IPS-18a (cell line): ENCODE results near the gene RC3H1.

Source experiments
- H3K27ac ChIP-seq: one replicate; pipeline ENCODE4 v1.5.1; 2013; ENCODE audit warnings: low read length
- H3K27me3 ChIP-seq: one replicate; pipeline ENCODE4 v1.6.1; 2013; ENCODE audit warnings: mild to moderate bottlenecking, low read length; ENCODE audit not compliant: control insufficient read depth, insufficient read depth
- H3K36me3 ChIP-seq: one replicate; pipeline ENCODE4 v1.6.1; 2013; ENCODE audit warnings: low read depth, low read length; ENCODE audit not compliant: control insufficient read depth
- H3K4me1 ChIP-seq: one replicate; pipeline ENCODE4 v1.6.1; 2013; ENCODE audit warnings: low read depth, low read length; ENCODE audit not compliant: control insufficient read depth
- H3K4me3 ChIP-seq: one replicate; pipeline ENCODE4 v1.5.1; 2013; ENCODE audit warnings: low read length
- H3K9ac ChIP-seq: one replicate; pipeline ENCODE4 v1.6.1; 2013; ENCODE audit warnings: mild to moderate bottlenecking, low read length, moderate library complexity
- H3K9me3 ChIP-seq: one replicate; pipeline ENCODE4 v1.6.1; 2013; ENCODE audit warnings: low read depth, low read length; ENCODE audit not compliant: control insufficient read depth

The RC3H1 gene

DNA sequence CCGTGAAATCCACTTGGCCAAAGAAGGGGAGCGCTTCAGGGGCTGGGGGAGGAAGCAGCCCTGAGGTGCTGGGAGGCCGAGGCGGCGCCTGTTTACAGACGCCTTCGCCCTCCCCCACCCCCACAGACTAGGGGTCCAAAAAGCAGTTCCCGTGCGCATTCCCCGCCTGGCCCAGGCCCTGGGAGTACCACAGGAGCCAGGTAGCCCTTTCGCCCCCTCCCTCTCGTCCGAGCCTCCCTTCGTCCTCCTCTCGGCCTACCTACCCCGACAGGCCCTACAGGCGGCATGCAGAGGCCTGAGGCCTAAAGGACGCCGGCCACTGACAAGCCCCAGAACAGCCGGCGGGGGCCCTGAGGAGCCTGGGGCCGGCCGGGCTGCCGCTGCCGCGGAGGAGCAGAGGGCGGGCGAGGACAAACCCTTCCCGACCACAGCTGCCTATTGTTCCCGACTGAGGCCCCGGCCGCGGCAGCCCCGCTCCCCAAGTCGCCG, 522 bp downstream of the RC3H1 start:
- Histone ChIP-seq H3K9ac (peak overlapping the region; percentile 92), H3K4me1 (peaks cover 23% of the 10 kb centered on the region), H3K9me3 (no peaks in the 10 kb centered on the region), H3K27ac (peak overlapping the region; percentile 27), H3K27me3 (peaks cover 7% of the 10 kb centered on the region), H3K4me3 (peak overlapping the region; percentile 90), H3K36me3 (no peaks in the 10 kb centered on the region)

DNA sequence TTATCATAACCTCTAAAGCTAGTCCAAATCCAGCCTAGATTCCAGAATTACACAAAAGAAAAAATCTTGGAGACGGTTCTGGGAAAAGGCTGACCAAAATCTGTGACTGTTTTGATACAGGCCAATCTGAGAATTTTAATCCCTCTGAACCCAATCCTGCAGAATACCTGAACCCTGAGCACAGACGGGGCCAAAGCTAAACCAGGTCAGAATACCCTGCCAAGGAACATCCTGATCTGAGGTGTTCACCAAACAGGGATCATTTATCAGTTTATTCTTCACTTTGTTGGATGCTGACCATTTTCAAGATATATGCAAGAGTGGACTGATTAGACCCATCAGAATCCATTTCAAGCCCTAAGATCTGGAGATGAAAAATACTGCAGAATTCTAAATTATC, 3.6 kb downstream of the RC3H1 start:
- Histone ChIP-seq H3K9ac (no peak overlapping the region), H3K27me3 (peaks cover 7% of the 10 kb centered on the region), H3K36me3 (no peaks in the 10 kb centered on the region), H3K4me3 (no peak overlapping the region), H3K9me3 (no peaks in the 10 kb centered on the region), H3K27ac (no peak overlapping the region), H3K4me1 (peaks cover 22% of the 10 kb centered on the region)

DNA sequence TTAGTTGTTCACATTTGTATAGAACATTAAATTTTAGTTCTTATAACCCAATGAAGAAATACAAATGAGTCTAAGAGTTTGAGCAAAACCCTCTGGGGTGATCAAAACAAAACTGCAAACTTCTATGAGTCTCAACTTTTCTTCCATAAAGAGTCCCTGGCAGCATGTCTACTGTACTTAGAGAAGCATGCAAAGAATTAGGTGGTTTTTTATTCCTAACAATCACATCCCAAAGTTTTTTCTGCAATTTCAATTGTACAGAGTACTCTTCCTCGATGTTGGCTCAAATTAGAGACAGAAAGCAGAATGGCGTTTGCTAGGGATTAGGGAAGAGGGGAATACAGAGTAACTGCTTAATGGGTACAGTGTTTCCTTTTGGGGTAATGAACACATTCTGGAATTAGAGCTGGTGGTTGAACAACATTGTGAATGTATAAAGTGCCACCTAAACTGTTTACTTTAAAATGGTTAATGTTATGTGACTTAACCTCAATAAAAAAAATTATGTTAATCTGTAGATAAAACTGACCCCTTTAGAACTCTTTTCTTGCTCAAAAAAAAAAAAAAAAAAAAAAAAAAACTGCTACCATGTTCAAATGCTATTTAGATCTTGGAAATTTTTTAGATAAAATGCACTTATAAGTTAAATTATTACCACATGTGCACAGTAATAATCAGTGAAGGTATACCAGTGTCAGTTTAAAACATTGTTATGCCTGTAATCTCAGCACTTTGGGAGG, 4.8 kb downstream of the RC3H1 start:
- peaks cover 13% of the 10 kb centered on the region for H3K4me1 ChIP-seq

DNA sequence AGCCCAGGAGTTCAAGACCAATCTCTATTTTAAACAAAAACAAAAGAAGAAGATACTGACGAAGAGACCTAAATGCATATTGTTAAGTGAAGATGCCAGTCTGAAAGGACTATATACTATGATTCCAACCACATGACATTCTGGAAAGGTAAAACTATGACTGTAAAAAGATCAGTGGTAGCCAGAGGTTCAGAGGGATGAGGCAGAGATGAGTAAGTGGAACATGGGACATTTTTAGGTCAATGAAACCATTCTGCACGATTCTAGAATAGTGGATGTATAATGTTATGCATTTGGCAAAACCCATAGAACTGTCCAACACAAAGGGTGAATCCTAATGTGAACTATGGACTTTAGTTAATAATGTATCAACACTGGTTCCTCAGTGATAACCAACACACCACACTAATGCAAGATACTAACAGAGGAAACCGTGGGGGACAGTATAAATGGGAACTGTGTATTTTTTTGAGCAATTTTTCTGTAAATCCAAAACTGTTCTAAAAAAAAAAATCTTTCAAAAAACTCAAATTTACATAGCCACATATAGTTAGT, 8.2 kb downstream of the RC3H1 start:
- Histone ChIP-seq H3K9me3 (no peaks in the 10 kb centered on the region), H3K4me1 (no peaks in the 10 kb centered on the region), H3K27me3 (no peaks in the 10 kb centered on the region), H3K9ac (no peak overlapping the region), H3K36me3 (no peaks in the 10 kb centered on the region), H3K4me3 (no peak overlapping the region), H3K27ac (no peak overlapping the region)

More for the DNA sequence above, 4.8 kb downstream of the RC3H1 start:
- no peaks in the 10 kb centered on the region for H3K9me3 ChIP-seq
- H3K27me3 ChIP-seq: no peaks in the 10 kb centered on the region
- no peak overlapping the region for H3K9ac ChIP-seq
- H3K27ac ChIP-seq: no peak overlapping the region
- H3K4me3 ChIP-seq: no peak overlapping the region
- H3K36me3 ChIP-seq: no peaks in the 10 kb centered on the region

DNA sequence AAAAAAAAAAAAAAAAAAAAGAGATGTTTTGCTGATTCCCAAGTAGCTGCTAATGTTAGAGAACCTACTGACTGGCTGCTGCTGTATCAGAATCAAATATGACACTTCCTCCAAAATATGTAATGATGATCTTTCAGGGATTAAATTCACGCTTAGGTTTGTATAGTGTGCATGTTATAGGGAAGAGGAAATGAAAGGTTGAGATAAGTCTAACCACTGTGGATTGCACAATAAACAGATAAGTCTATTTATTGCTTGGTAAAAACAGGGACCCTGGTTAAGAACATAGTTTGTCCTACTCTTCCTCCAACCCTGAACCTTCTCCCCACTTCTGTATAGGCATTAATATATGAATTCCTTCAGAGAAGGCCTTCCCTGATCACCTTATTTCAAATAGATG, 13.2 kb downstream of the RC3H1 start:
- H3K4me3 ChIP-seq: no peak overlapping the region
- H3K4me1 ChIP-seq: no peaks in the 10 kb centered on the region
- no peak overlapping the region for H3K27ac ChIP-seq
- H3K27me3 ChIP-seq: no peaks in the 10 kb centered on the region
- no peak overlapping the region for H3K9ac ChIP-seq
- no peaks in the 10 kb centered on the region for H3K36me3 ChIP-seq
- no peaks in the 10 kb centered on the region for H3K9me3 ChIP-seq

DNA sequence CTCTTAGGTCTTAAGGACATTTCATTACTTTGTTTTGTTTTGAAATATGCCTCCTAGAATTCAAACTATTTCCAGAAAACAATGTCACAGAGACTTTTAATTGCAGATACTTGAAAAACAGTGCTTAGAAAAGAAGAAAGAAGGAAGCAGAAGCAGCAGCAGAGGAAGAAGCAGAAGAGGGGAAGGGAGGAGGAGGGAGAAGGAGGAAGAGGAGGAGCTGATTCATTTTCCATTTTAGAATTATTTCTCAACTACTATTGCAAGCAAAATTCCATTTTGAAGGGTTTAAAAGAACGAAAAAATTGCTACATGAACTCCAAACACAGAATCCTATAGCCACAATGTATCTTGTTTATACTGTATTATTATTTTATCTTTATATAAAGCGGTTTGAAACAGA, 13.9 kb downstream of the RC3H1 start:
- no peaks in the 10 kb centered on the region for H3K27me3 ChIP-seq
- H3K4me1 ChIP-seq: no peaks in the 10 kb centered on the region
- no peak overlapping the region for H3K4me3 ChIP-seq
- no peaks in the 10 kb centered on the region for H3K36me3 ChIP-seq
- H3K9ac ChIP-seq: no peak overlapping the region
- no peaks in the 10 kb centered on the region for H3K9me3 ChIP-seq
- H3K27ac ChIP-seq: no peak overlapping the region

DNA sequence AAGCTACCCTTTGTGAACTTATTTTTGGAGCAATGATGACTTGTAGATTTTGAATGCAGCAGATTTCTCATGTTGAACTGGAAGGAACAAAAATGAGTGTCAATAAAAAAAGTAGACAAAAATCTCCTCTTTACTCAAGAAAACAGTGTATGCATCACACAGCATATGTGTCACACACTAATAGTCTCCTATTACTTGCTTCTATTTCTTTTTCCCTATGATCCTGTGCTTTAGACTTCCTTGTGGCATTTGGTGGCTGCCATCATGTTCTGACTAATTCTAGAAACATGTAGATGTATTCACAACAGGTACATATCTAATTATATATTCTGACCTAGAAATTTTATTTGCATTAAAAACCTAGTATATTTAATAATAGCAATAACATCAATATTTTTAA, 14.3 kb downstream of the RC3H1 start:
- no peak overlapping the region for H3K4me3 ChIP-seq
- H3K36me3 ChIP-seq: no peaks in the 10 kb centered on the region
- no peak overlapping the region for H3K27ac ChIP-seq
- no peaks in the 10 kb centered on the region for H3K9me3 ChIP-seq
- H3K4me1 ChIP-seq: no peaks in the 10 kb centered on the region
- H3K9ac ChIP-seq: no peak overlapping the region
- no peaks in the 10 kb centered on the region for H3K27me3 ChIP-seq

DNA sequence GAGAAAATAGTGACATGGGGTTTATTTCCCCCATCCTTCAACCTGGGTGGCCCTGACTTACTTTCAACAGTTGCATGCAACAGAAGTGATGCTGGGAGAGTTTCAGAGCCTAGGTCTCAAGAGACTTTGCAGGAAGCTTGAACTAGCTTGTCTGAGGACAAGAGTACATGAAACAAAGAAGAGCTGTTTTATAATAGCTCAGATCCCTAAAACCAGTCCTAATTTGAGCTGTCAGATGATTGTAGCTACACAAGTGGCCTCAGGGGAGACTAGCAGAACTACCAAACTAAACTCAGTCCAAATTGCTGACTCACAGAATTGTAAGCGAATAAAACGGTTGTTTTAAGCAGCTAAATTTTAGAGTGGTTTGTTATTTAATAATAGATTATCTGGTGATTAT, 17.1 kb downstream of the RC3H1 start:
- Histone ChIP-seq H3K9ac (no peak overlapping the region), H3K27me3 (no peaks in the 10 kb centered on the region), H3K9me3 (no peaks in the 10 kb centered on the region), H3K36me3 (no peaks in the 10 kb centered on the region), H3K27ac (no peak overlapping the region), H3K4me1 (no peaks in the 10 kb centered on the region), H3K4me3 (no peak overlapping the region)

DNA sequence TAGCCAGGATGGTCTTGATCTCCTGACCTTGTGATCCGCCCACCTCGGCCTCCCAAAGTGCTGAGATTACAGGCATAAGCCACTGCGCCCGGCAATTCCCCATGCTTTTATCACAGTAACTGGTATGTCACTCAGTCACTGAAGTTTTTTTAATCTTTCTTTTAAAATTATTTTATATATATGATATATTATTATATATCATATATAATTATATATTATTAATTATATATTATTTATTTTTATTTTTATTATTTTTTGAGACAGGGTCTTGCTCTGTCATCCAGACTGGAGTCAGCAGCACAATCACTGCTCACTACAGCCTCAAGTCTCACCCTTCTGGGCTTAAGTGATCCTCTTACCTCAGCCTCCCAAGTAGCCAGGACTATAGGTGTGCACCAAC, 18.3 kb downstream of the RC3H1 start:
- Histone ChIP-seq H3K9me3 (no peaks in the 10 kb centered on the region), H3K27ac (no peak overlapping the region)

DNA sequence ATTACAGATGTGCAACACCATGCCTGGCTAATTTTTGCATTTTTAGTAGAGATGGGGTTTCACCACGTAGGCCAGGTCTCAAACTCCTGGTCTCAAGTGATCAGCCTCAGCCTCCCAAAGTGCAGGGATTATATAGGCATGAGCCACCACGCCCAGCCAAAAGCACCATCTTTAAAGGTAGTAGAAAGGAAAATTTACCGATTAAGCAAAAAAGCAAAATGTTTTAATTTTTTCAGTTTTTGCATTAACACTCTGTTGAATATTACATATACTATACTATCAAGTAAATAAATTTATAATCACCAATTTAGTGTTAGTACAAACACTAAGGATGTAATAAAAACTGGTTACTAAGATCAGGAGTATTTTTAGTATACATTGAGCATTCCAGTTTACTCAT, 20.6 kb downstream of the RC3H1 start:
- no peaks in the 10 kb centered on the region for H3K4me1 ChIP-seq
- no peaks in the 10 kb centered on the region for H3K9me3 ChIP-seq
- H3K9ac ChIP-seq: no peak overlapping the region
- H3K27me3 ChIP-seq: no peaks in the 10 kb centered on the region
- H3K36me3 ChIP-seq: no peaks in the 10 kb centered on the region
- no peak overlapping the region for H3K4me3 ChIP-seq
- H3K27ac ChIP-seq: no peak overlapping the region

More for the DNA sequence above, 18.3 kb downstream of the RC3H1 start:
- Histone ChIP-seq H3K27me3 (no peaks in the 10 kb centered on the region), H3K36me3 (no peaks in the 10 kb centered on the region), H3K9ac (no peak overlapping the region), H3K4me3 (no peak overlapping the region), H3K4me1 (no peaks in the 10 kb centered on the region)

DNA sequence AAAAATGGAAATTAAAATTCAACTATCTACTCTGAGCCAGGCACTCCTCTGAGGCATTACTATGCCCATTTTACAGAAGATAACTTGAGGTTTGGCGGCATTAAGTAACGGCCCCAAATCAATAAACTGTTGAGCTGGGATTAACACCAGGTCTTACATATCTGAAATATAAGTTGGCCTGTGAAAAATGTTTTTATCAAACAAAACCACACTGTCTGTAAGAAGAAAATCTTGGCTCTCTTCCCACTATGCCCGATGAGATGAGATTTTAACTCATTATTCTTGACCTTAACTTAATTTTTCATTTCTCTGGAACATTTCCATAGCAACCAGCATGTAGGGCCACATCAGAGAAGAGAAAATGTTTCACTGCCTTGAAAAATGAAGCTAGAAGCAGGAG, 21.8 kb downstream of the RC3H1 start:
- H3K9ac ChIP-seq: no peak overlapping the region
- H3K27ac ChIP-seq: no peak overlapping the region
- no peak overlapping the region for H3K4me3 ChIP-seq
- no peaks in the 10 kb centered on the region for H3K4me1 ChIP-seq
- H3K27me3 ChIP-seq: no peaks in the 10 kb centered on the region
- H3K36me3 ChIP-seq: no peaks in the 10 kb centered on the region
- no peaks in the 10 kb centered on the region for H3K9me3 ChIP-seq

DNA sequence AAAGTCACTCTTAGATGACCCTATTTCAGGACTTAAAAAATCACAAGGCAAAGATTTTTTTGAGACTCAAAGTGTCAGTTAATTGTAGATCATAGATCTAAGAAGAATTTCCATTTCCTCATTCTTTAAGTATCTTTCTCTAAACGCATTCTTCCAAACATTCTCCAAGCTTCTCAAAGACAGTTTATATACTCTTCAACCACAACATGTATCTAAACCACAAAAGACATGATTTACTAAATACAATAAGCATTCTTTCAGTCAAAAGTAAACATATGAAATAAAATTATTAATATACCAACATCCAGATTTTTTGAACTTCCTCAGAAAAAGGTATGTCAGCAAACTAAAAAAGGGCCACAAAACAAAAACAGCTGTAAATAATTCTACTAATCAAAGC, 24.4 kb downstream of the RC3H1 start:
- Histone ChIP-seq H3K36me3 (peaks cover under 1% of the 10 kb centered on the region), H3K27ac (no peak overlapping the region)

More for the DNA sequence above, 24.4 kb downstream of the RC3H1 start:
- Histone ChIP-seq H3K9me3 (no peaks in the 10 kb centered on the region), H3K9ac (no peak overlapping the region), H3K4me1 (no peaks in the 10 kb centered on the region), H3K4me3 (no peak overlapping the region), H3K27me3 (no peaks in the 10 kb centered on the region)
